K562 (cell line): ENCODE results near the gene HSD3B7. TPM values are rescaled to one million over a fixed set of nuclear protein-coding genes. Genes with fewer than 3 reads are reported as not detected.

Experiments used
- CBX1 ChIP-seq: sonication (generic); IDR thresholded peaks from 2 replicates; pipeline ENCODE4 v1.6.1; 2016; ENCODE audit warnings: antibody characterized with exemption, low read depth, mild to moderate bottlenecking
- HOXB6 ChIP-seq: fragments of 250-450 bp; sonication (Bioruptor Pico); IDR thresholded peaks from 2 replicates; pipeline ENCODE4 v1.5.1; 2022; ENCODE audit warnings: mild to moderate bottlenecking, borderline replicate concordance
- NR2F6 ChIP-seq: fragments of 450-650 bp; formaldehyde crosslinking; IDR thresholded peaks from 2 replicates; pipeline ENCODE4 v1.4.0; 2020; ENCODE audit warnings: mild to moderate bottlenecking
- POLR3A ChIP-seq: IDR thresholded peaks from 2 replicates; pipeline ENCODE4 v1.6.1; 2011; ENCODE audit warnings: borderline replicate concordance, mild to moderate bottlenecking, moderate library complexity; ENCODE audit not compliant: insufficient read length, insufficient read depth; ENCODE audit errors: extremely low read depth
- RFX5 ChIP-seq: IDR thresholded peaks from 2 replicates; pipeline ENCODE4 v1.6.1; 2011; ENCODE audit warnings: low read depth, mild to moderate bottlenecking, improper control_type of control experiment, low read length
- polyA plus RNA-seq, 8 experiments: library from polyadenylated mRNA; depleted of rRNA in 4 of 8; stranded (reverse) in 5 of 8; unstranded in 3 of 8; fragments of >200 nt; fragmentation: Nextera tagmentation in 2 of 8; fragmentation: Illumina TruSeq in 1 of 8; extraction: Ambion mirVana in 2 of 8; extraction: Trizol in 1 of 8; gene quantifications; 2 replicates each; pipeline versions ENCODE4 v1.2.1 to v1.2.3, GENCODE V29; 2011 to 2014; ENCODE audit warnings: inconsistent platforms in 1 of 8, missing spikeins in 1 of 8
- total RNA-seq, 7 experiments: library from RNA; depleted of rRNA in 6 of 7; stranded (reverse); fragments of >200 nt in 6 of 7; fragmentation: Illumina TruSeq in 2 of 7; extraction: Trizol in 2 of 7; gene quantifications; 2 replicates each; pipeline versions ENCODE4 v1.2.1 to v1.2.3, GENCODE V29; 2011 to 2021; ENCODE audit warnings: low replicate concordance in 1 of 7
- TF ChIP-seq, protein P1 (sequence below): sonication (generic); formaldehyde crosslinking; IDR thresholded peaks from 2 replicates; pipeline ENCODE4 v1.8.0; 2022; ENCODE audit warnings: mild to moderate bottlenecking, missing genetic modification reagents
- TF ChIP-seq, protein P2 (sequence below): fragments of 250-450 bp; sonication (Bioruptor Pico); IDR thresholded peaks from 2 replicates; pipeline ENCODE4 v1.4.0; 2020; ENCODE audit warnings: mild to moderate bottlenecking, moderate library complexity
- TF ChIP-seq, protein P3 (sequence below): fragments of 450-650 bp; formaldehyde crosslinking; IDR thresholded peaks from 2 replicates; pipeline ENCODE4 v1.4.0; 2020; ENCODE audit warnings: mild to moderate bottlenecking, moderate library complexity

Gene HSD3B7
- total and polyA plus RNA-seq, 9 of the 15 experiments (the other 6 are each of a cell fraction or from before 2014, with no cell fraction given) = 5.4 to 49.1 (median 23.0) TPM

DNA sequence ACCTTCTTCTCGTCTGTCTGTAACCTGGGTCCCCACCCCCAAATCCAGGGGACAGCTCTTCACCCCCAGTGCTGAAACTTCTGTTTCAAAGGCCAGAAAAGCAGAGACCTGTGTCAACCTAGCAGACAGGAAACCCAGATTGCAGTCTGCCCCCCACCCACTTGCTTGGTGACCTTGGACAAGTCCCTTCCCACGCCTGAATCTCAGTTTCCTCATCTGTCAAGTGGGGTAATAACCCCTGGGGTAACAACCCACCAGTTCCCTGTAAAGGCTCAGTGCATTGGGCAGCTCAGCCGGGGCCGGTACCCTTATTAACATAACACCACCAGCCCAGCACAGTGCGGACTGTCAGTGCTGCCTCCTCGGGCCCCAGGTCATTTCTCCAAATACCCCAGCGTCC, 24.1 kb downstream of the HSD3B7 start (continued):
- TF ChIP-seq, protein P1, sequence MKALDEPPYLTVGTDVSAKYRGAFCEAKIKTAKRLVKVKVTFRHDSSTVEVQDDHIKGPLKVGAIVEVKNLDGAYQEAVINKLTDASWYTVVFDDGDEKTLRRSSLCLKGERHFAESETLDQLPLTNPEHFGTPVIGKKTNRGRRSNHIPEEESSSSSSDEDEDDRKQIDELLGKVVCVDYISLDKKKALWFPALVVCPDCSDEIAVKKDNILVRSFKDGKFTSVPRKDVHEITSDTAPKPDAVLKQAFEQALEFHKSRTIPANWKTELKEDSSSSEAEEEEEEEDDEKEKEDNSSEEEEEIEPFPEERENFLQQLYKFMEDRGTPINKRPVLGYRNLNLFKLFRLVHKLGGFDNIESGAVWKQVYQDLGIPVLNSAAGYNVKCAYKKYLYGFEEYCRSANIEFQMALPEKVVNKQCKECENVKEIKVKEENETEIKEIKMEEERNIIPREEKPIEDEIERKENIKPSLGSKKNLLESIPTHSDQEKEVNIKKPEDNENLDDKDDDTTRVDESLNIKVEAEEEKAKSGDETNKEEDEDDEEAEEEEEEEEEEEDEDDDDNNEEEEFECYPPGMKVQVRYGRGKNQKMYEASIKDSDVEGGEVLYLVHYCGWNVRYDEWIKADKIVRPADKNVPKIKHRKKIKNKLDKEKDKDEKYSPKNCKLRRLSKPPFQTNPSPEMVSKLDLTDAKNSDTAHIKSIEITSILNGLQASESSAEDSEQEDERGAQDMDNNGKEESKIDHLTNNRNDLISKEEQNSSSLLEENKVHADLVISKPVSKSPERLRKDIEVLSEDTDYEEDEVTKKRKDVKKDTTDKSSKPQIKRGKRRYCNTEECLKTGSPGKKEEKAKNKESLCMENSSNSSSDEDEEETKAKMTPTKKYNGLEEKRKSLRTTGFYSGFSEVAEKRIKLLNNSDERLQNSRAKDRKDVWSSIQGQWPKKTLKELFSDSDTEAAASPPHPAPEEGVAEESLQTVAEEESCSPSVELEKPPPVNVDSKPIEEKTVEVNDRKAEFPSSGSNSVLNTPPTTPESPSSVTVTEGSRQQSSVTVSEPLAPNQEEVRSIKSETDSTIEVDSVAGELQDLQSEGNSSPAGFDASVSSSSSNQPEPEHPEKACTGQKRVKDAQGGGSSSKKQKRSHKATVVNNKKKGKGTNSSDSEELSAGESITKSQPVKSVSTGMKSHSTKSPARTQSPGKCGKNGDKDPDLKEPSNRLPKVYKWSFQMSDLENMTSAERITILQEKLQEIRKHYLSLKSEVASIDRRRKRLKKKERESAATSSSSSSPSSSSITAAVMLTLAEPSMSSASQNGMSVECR (CRISPR knock-in tag) = no peak
- TF ChIP-seq HOXB6 (no peak), RFX5 (no peak), NR2F6 (no peak), POLR3A (no peak), CBX1 (no peak)
- TF ChIP-seq, protein P2, sequence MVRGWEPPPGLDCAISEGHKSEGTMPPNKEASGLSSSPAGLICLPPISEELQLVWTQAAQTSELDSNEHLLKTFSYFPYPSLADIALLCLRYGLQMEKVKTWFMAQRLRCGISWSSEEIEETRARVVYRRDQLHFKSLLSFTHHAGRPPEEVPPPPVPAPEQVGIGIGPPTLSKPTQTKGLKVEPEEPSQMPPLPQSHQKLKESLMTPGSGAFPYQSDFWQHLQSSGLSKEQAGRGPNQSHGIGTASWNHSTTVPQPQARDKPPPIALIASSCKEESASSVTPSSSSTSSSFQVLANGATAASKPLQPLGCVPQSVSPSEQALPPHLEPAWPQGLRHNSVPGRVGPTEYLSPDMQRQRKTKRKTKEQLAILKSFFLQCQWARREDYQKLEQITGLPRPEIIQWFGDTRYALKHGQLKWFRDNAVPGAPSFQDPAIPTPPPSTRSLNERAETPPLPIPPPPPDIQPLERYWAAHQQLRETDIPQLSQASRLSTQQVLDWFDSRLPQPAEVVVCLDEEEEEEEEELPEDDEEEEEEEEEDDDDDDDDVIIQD = no peak
- TF ChIP-seq, protein P3, sequence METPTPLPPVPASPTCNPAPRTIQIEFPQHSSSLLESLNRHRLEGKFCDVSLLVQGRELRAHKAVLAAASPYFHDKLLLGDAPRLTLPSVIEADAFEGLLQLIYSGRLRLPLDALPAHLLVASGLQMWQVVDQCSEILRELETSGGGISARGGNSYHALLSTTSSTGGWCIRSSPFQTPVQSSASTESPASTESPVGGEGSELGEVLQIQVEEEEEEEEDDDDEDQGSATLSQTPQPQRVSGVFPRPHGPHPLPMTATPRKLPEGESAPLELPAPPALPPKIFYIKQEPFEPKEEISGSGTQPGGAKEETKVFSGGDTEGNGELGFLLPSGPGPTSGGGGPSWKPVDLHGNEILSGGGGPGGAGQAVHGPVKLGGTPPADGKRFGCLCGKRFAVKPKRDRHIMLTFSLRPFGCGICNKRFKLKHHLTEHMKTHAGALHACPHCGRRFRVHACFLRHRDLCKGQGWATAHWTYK (CRISPR knock-in tag) = no peak
